Epithelial cell of proximal tubule (primary cell): Measurements from ENCODE around the gene STK10. TPM values are rescaled to one million over a fixed set of nuclear protein-coding genes. Genes with fewer than 3 reads are reported as not detected.

Experiments used
- DNase-seq: peaks from one replicate; pipeline ENCODE4 v3.0.0-alpha.2; 2011; ENCODE audit warnings: low read depth
- H3K4me3 ChIP-seq: 2 replicates; pipeline ENCODE4 v1.5.1; 2011; ENCODE audit warnings: low read depth, mild to moderate bottlenecking, low read length
- total RNA-seq: library from RNA; depleted of rRNA; stranded (reverse); fragments of >200 nt; gene quantifications from 2 replicates; pipeline ENCODE4 v1.2.3, GENCODE V29; 2015
- TF ChIP-seq, protein P1 (sequence below): conservative IDR thresholded peaks from 2 replicates; pipeline ENCODE4 v1.5.1; 2012; ENCODE audit warnings: low read depth, mild to moderate bottlenecking, low read length

Gene STK10
- total RNA-seq, 1 donor from 2014 or later = 22.4 TPM

DNA sequence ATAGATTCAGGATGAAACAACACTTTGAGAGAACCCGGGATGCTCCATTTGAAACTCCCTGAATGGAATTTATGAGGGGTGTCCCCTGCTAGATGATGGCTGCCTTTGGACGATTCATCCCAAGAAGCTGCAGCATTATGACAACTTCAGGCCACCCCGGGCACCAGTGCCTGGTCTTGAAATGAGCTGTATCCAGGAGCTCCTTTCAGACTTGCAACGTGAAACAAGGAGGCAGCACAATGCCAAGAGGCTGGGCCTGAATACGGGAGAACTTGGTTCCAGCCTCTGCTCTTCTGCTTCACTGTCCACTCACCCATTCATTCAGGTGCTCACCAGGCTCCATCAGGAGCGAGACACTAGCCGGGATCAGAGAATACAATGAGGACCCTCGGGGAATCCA is 78.3 kb downstream of the STK10 start:
- H3K4me3 ChIP-seq = no peak overlapping the region
- TF ChIP-seq, protein P1, sequence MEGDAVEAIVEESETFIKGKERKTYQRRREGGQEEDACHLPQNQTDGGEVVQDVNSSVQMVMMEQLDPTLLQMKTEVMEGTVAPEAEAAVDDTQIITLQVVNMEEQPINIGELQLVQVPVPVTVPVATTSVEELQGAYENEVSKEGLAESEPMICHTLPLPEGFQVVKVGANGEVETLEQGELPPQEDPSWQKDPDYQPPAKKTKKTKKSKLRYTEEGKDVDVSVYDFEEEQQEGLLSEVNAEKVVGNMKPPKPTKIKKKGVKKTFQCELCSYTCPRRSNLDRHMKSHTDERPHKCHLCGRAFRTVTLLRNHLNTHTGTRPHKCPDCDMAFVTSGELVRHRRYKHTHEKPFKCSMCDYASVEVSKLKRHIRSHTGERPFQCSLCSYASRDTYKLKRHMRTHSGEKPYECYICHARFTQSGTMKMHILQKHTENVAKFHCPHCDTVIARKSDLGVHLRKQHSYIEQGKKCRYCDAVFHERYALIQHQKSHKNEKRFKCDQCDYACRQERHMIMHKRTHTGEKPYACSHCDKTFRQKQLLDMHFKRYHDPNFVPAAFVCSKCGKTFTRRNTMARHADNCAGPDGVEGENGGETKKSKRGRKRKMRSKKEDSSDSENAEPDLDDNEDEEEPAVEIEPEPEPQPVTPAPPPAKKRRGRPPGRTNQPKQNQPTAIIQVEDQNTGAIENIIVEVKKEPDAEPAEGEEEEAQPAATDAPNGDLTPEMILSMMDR = no peak

DNA sequence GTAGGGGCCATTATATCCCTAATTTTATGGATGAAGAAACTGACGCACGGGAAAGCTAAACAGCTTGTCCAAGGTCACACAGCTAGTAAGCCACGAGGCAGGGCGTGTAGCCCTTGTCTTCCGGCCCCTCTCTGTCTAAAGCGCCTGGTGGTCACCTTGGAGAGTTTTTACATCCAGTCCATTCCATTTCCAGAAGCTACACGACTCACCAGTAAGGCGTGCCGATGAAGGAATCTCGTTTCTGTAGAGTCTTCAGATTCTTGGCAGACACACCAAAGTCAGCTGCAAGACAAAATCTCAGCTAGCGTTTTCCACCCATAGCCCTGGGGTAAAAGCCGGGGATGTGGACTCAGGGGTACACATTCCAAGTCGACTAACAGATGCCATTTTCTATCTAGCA is 80.5 kb downstream of the STK10 start:
- TF ChIP-seq, protein P1 = peak; percentile 27
- peak; percentile 50 for DNase-seq
- peak overlapping the region; percentile 53 for H3K4me3 ChIP-seq

More for the DNA sequence above, 78.3 kb downstream of the STK10 start:
- no peak for DNase-seq

DNA sequence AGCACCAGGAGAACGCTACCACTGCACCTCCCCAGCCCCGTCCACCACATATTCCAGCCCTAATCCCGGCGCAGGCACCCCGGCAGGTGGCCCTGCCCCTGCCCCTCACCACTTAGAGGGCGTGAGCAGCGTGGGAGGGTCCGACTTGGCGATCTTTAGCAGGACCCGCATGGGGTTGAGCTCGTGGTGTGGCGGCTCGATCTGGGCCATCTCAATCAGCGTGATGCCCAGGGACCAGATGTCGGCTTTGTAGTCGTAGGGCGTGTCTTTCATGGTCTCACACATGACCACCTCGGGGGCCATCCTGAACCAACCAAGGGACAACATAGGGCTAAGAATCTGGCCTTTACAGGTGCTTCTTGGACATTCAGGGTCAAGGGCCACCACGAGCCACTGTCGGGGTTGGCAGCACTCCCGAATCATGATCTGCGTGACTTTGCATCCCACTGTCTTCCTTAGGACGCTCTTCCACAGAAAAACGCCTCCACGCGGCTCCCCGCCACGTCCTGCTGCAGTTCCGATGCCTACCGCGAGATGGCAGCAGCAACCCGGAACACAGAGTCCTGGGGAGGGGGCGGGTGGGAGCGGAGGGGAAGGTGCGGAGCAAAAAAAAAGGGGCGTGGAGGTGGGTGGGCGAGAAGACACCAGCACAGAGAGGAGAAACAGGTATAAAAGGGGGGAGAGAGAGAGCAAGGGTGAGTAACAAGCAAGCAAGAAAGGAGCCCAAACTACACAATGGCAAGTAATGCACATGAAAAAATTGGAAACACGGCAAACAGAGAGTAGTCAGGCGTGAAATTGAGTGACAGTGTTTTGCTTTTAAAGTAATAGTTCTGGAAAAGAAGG is 81.3 kb downstream of the STK10 start:
- DNase-seq = no peak
- H3K4me3 ChIP-seq = peak overlapping the region; percentile 53

DNA sequence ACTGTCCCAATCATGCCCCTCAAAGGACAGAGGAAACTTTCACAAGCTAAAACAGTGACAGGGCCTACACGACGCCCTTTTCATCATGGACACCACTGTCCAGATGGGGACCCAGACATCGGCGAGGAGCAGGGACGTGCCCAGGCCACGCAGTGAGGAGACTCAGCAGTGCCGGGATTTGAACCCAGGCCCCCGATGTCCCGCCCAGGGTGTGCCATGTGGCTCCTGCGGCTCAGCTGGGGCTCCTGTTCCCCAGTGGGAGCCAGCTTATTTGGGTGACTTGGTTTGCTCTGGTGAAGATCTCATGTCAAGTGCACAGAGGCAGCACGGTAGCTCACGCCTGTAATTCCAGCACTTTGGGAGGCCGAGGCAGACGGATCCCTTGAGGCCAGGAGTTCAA is 82.2 kb downstream of the STK10 start:
- H3K4me3 ChIP-seq = no peak overlapping the region
- TF ChIP-seq, protein P1 = no peak
- no peak for DNase-seq

More for the DNA sequence above, 81.3 kb downstream of the STK10 start:
- TF ChIP-seq, protein P1 = peak; percentile 85

DNA sequence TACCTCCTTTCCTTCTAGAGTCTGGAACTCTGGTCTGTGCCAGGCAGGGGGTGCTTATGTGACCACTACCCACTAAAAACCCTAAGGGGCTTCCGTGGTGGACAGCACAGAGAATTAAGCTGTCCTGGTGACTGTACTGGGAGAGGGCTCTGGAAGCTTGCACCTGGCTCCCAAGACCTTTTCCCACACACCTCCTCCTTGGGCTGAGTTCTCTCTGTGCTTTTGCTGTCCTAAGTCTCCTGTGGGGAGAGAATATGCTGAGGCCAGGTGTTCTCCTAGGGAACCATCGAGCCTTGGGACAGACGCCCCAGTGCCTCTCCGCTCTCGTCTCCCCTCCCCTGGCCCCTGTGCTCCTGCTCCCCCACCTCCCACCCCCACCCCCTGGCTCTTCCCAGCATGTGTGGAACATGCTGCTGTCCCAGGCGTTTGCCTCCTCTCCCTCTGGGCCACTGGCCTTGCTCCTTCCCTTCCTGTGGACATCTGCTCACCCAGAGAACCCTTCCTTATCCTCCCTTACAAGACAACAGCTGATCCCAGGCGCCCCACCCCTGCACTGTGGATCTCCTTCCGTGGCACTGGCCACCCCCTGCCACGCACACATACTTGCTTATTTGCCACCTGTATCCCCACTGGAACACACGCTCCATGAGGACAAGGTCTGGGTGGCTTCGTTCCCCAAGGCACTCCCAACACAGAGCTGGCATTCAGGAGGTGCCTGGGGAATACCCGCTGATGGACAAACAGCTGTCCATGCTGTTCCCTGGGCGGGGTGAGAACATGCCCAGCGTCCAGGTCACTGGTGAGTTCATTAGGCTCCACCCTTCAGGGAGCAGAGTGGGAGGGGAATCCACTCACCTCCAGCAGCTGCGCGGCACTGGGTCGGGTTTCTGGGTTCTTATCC is 83.0 kb downstream of the STK10 start:
- DNase-seq = no peak
- TF ChIP-seq, protein P1 = no peak
- no peak overlapping the region for H3K4me3 ChIP-seq

DNA sequence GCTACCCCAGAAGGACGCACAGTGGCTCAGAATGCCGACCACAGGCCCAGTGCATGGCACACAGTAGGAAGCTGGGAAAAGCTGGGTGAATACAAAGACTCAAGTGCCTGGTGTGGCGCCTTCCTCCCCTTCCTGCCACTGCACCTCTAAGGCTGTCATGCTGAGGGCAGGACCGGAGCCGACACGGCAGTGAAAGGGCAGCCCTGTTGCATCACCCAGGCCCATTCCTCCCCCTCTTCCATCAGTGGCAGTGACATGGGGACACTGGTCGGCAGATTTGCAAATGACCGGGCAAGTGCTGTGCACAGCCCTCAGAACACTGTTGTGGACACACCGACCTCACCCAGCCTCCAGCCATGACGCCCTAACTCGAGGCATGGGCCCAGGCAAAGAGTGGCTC is 84.0 kb downstream of the STK10 start:
- no peak for DNase-seq
- TF ChIP-seq, protein P1 = no peak
- H3K4me3 ChIP-seq = no peak overlapping the region
